PC-9 (cell line): ENCODE data around the gene MYL4. TPM values are rescaled to one million over a fixed set of nuclear protein-coding genes. Genes with fewer than 3 reads are reported as not detected.

Experiments
- BruUV-seq: library from RNA; stranded (reverse); fragments of 400-500 nt; replicated peaks from 2 replicates; lab custom pipeline; 2021; lab: Mats Ljungman, UMichigan
- CTCF ChIA-PET: fragments of 300-600 bp; sonication (Branson Sonifier 250); formaldehyde crosslinking; loops from one replicate; lab custom pipeline; 2022; ENCODE audit warnings: antibody characterized with exemption; lab: Charles Lee
- POLR2A ChIA-PET: fragments of 300-600 bp; sonication (Branson Sonifier 250); formaldehyde crosslinking; loops from one replicate; lab custom pipeline; 2022; ENCODE audit warnings: antibody characterized with exemption; ENCODE audit not compliant: unreplicated experiment; lab: Charles Lee
- DNase-seq, 2 experiments: peaks; one replicate each; pipeline versions ENCODE4 v3.0.0 to v3.0.0-alpha.2; 2015 to 2022; ENCODE audit warnings: mixed read lengths in 1 of 2
- H2AFZ ChIP-seq: fragments of 200-600 bp; sonication (generic); 2 replicates; pipeline ENCODE4 v1.8.1; 2017; ENCODE audit warnings: antibody characterized with exemption
- H3F3A ChIP-seq: fragments of 200-600 bp; sonication (generic); 2 replicates; pipeline ENCODE4 v1.8.1; 2017; ENCODE audit warnings: antibody characterized with exemption, mild to moderate bottlenecking, low read depth; ENCODE audit not compliant: insufficient read depth
- H3K27ac ChIP-seq: fragments of 200-600 bp; sonication (generic); 2 replicates; pipeline ENCODE4 v1.6.1; 2016; ENCODE audit warnings: mixed run types
- H3K27me3 ChIP-seq: fragments of 200-600 bp; sonication (generic); 2 replicates; pipeline ENCODE4 v1.6.1; 2016; ENCODE audit warnings: low read depth, mixed run types; ENCODE audit not compliant: insufficient read depth
- H3K36me3 ChIP-seq: fragments of 200-600 bp; sonication (generic); 2 replicates; pipeline ENCODE4 v1.6.1; 2016; ENCODE audit warnings: low read depth, mixed run types
- H3K4me1 ChIP-seq: fragments of 200-600 bp; sonication (generic); replicated peaks from 2 replicates; pipeline ENCODE4 v1.6.1; 2016; ENCODE audit warnings: mixed run types; ENCODE audit not compliant: insufficient read depth
- H3K4me2 ChIP-seq: fragments of 200-600 bp; sonication (generic); 2 replicates; pipeline ENCODE4 v1.6.1; 2017; ENCODE audit warnings: mixed run types
- H3K4me3 ChIP-seq: fragments of 200-600 bp; sonication (generic); 2 replicates; pipeline ENCODE4 v1.6.1; 2016; ENCODE audit warnings: mixed run types
- H3K79me2 ChIP-seq: fragments of 200-600 bp; sonication (generic); 2 replicates; pipeline ENCODE4 v1.6.1; 2017; ENCODE audit warnings: low read depth, mixed run types
- H3K9me2 ChIP-seq: fragments of 200-600 bp; sonication (generic); 2 replicates; pipeline ENCODE4 v1.8.1; 2017; ENCODE audit warnings: mild to moderate bottlenecking; ENCODE audit not compliant: insufficient read depth
- H3K9me3 ChIP-seq: fragments of 200-600 bp; sonication (generic); 2 replicates; pipeline ENCODE4 v1.8.1; 2016; ENCODE audit warnings: low read depth; ENCODE audit not compliant: insufficient read depth
- H4K20me1 ChIP-seq: fragments of 200-600 bp; sonication (generic); 2 replicates; pipeline ENCODE4 v1.8.1; 2017; ENCODE audit not compliant: insufficient read depth
- CTCF ChIP-seq: fragments of 200-600 bp; sonication (generic); conservative IDR thresholded peaks from 2 replicates; pipeline ENCODE4 v1.6.1; 2017; ENCODE audit warnings: mixed run types, antibody characterized with exemption, mild to moderate bottlenecking, moderate library complexity
- EZH2 ChIP-seq: fragments of 200-600 bp; sonication (generic); IDR thresholded peaks from 2 replicates; pipeline ENCODE4 v1.8.0; 2017; ENCODE audit warnings: antibody characterized with exemption, low read depth
- intact Hi-C: fragments of 100-400 bp; cut with micrococcal nuclease; formaldehyde crosslinking; loops from one replicate; pipeline ENCODE4 v1.10.0; 2022; ENCODE audit not compliant: unreplicated experiment
- total RNA-seq: library from RNA; stranded (reverse); gene quantifications from 2 replicates; pipeline ENCODE4 v1.2.3, GENCODE V29; 2021

The MYL4 gene
- total RNA-seq, 1 experiment from 2014 or later, result not detected

GRCh38 chr17:47210779-47211178 lies 1.6 kb downstream of the MYL4 start:
- intact Hi-C loops, result no loop called here
- no peaks in the 10 kb centered on the region for H3K36me3 ChIP-seq
- no TSS peak for BruUV-seq
- no peaks in the 10 kb centered on the region for H3K27me3 ChIP-seq
- no peaks in the 10 kb centered on the region; the same call in 1 of the 2 replicates for H3K9me2 ChIP-seq
- no peaks in the 10 kb centered on the region for H4K20me1 ChIP-seq
- no peak overlapping the region for H2AFZ ChIP-seq
- TF ChIP-seq CTCF (no peak), EZH2 (no peak)
- ChIA-PET POLR2A (no interaction called here), CTCF (no interaction called here)
- H3F3A ChIP-seq, result peaks cover 10% of the 10 kb centered on the region
- H3K4me1 ChIP-seq, result peaks cover 6% of the 10 kb centered on the region
- no peak for DNase-seq
- H3K79me2 ChIP-seq, result no peaks in the 10 kb centered on the region
- no peak overlapping the region for H3K4me3 ChIP-seq
- H3K4me2 ChIP-seq, result no peak overlapping the region
- no peaks in the 10 kb centered on the region for H3K9me3 ChIP-seq
- no peak overlapping the region for H3K27ac ChIP-seq

- H3K9me3 ChIP-seq, result no peaks in the 10 kb centered on the region
- H4K20me1 ChIP-seq, result no peaks in the 10 kb centered on the region
- CTCF ChIA-PET, result no interaction called here
- no peaks in the 10 kb centered on the region for H3F3A ChIP-seq
- BruUV-seq, result no TSS peak
- no peak for DNase-seq
- POLR2A ChIA-PET, result interaction anchor here (0.7 kb wide), 1 partner anchor 84 kb away, joined by 3 read pairs; no protein-coding TSS in a partner anchor
- H3K4me1 ChIP-seq, result no peaks in the 10 kb centered on the region
- H3K27ac ChIP-seq, result no peak overlapping the region
- H2AFZ ChIP-seq, result no peak overlapping the region
- H3K4me2 ChIP-seq, result no peak overlapping the region
- intact Hi-C loops, result no loop called here
- H3K9me2 ChIP-seq, result no peaks in the 10 kb centered on the region; the same call in 1 of the 2 replicates
- no peaks in the 10 kb centered on the region for H3K79me2 ChIP-seq
- no peaks in the 10 kb centered on the region for H3K27me3 ChIP-seq
- H3K4me3 ChIP-seq, result no peak overlapping the region
- TF ChIP-seq CTCF (no peak), EZH2 (no peak)
- H3K36me3 ChIP-seq, result no peaks in the 10 kb centered on the region
Measured at GRCh38 chr17:47212458-47212857, 3.3 kb downstream of the MYL4 start.

GRCh38 chr17:47213540-47213939 lies 4.4 kb downstream of the MYL4 start:
- TF ChIP-seq CTCF (no peak), EZH2 (no peak)
- ChIA-PET CTCF (no interaction called here), POLR2A (no interaction called here)
- BruUV-seq, result no TSS peak
- no peak overlapping the region for H2AFZ ChIP-seq
- H3K4me2 ChIP-seq, result no peak overlapping the region
- H3K27me3 ChIP-seq, result no peaks in the 10 kb centered on the region
- H3K9me3 ChIP-seq, result no peaks in the 10 kb centered on the region
- DNase-seq, result no peak
- H3K79me2 ChIP-seq, result no peaks in the 10 kb centered on the region
- intact Hi-C loops, result no loop called here
- H3K36me3 ChIP-seq, result no peaks in the 10 kb centered on the region
- H3F3A ChIP-seq, result no peaks in the 10 kb centered on the region
- no peaks in the 10 kb centered on the region for H4K20me1 ChIP-seq
- no peaks in the 10 kb centered on the region for H3K9me2 ChIP-seq
- no peaks in the 10 kb centered on the region for H3K4me1 ChIP-seq
- no peak overlapping the region for H3K27ac ChIP-seq
- H3K4me3 ChIP-seq, result no peak overlapping the region
